Esophagus mucosa (tissue), 1 donor: ENCODE measurements around the gene RASIP1. TPM values are rescaled to one million over a fixed set of nuclear protein-coding genes. Genes with fewer than 3 reads are reported as not detected.

Source experiments
- ATAC-seq: fragments of 200-7000 bp; cut with Tn5 transposase; one replicate; pipeline ENCODE4 v1.9.1; 2020
- total RNA-seq: library from RNA; stranded (reverse); gene quantifications from one replicate; pipeline ENCODE4 v1.2.4, GENCODE V29; 2023
- donor health status: DM: yes; HTN: yes; CAD: no.

The RASIP1 gene
- total RNA-seq, 1 donor from 2014 or later: 7.3 TPM

DNA sequence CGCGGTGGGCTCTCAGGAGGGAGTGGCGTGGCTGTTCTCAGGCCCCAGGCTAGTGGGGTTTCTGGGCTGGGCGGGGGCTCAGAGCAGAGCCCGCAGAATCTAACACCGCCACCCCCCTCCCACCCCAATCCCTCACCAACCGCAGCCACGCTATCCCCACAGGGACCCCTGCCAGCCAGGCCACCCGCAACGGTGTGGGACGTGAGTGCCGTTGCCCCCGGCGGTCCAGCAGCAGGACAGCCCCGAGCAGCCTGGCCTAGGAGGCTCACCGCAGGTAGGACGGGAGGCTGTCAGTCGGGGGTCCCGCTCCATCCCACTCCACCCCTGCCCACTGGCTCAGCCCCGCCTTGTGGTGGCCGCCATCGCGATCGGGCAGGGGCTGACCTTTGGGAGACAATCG lies 67.4 kb downstream of the RASIP1 start, which contains the start of gene NTN5:
Gene NTN5, minus strand, starts transcription at position 24 of the 400 bp plus-strand sequence. CDS start 2,031 bp downstream, outside the sequence.
- no peak for ATAC-seq

DNA sequence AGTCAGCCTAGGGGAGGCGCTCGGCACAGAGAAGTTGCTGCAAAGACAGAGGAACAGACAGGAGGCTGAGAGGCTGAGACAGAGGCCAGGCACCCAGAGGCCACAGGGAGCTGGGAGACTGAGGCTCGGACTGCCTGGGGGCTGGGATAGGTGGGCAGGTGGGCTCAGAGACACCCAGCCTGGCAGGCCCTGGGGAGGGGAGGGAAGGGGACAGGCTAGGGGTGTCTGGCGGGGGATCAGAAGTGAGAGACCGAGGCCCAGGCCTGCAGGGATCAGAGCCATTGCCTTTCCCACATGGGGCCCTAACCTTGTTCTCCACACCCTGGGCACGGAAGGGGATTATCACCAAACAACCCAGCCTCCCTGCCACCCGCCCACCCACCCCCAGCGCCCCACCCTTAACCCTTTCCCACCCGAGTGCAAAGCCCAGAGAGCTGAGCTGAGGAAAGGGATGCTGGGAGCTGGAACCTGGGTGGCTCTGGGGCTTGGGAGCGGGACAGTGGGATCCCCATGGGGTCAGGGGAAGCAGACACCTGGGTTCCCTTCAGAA lies 68.9 kb downstream of the RASIP1 start:
- no peak for ATAC-seq

DNA sequence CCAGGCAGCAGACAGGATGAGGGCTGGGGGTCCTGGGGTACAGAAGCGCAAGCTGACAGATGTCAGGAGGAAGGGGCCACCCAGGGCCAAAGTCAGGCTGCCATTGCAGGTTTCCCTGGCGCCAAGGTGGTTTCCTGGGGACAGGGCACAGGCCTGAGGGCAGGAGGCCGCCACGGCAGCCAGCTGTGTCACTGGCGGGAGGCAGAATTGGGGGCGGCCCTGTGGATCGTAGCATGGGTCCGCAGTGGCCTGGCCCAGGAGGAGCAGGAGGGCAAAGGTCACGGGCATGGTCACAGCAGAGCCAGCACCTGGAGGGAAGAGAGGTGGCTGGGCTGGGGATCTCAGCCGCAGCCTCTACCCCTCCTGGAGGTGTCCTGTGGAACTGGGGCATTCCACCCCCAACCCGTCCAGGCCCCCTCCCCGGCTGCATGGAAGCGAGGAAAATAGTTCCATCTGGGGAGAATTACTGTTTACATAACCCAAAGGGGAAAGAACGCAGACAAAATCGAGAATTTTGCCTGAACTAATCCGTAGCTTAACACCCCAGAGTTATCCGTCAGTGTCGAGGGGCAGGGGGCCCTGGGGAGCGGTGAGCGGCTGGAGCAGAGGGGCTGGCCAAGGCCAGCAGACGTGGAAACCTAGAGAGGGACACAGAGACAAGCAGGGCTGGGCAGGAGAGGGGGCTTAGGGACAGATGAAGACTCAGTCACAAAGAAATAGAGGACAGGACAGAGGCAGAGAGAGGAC lies 69.5 kb downstream of the RASIP1 start:
- no peak for ATAC-seq

Other genes with a start within 250 kb of the RASIP1 start
- 4.9 TPM for gene LMTK3, start 228.8 kb downstream of the RASIP1 start, total RNA-seq
- gene SULT2B1, start 188.4 kb downstream of the RASIP1 start, total RNA-seq: 245 TPM
- gene SPACA4, start 133.9 kb downstream of the RASIP1 start, total RNA-seq: 0.64 TPM
- 6.5 TPM for gene FAM83E, start 125.5 kb downstream of the RASIP1 start, total RNA-seq
- gene RPL18, start 121.4 kb downstream of the RASIP1 start, total RNA-seq: 1,668 TPM
- 7.7 TPM for gene SPHK2, start 121.1 kb downstream of the RASIP1 start, total RNA-seq
- gene DBP, start 103.2 kb downstream of the RASIP1 start, total RNA-seq: 6.7 TPM
- 3.1 TPM for gene CA11, start 94.4 kb downstream of the RASIP1 start, total RNA-seq
- not detected for gene NTN5, start 67.6 kb downstream of the RASIP1 start, total RNA-seq
- 101 TPM for gene FUT2, start 44.6 kb downstream of the RASIP1 start, total RNA-seq
- gene MAMSTR, start 20.9 kb downstream of the RASIP1 start, total RNA-seq: 0.56 TPM
- 1.3 TPM for gene IZUMO1, start 6.3 kb upstream of the RASIP1 start, total RNA-seq
- 6.1 TPM for gene FUT1, start 12.0 kb upstream of the RASIP1 start, total RNA-seq
- not detected for gene FGF21, start 14.9 kb upstream of the RASIP1 start, total RNA-seq
- 31.0 TPM for gene BCAT2, start 70.4 kb upstream of the RASIP1 start, total RNA-seq
- 0.40 TPM for gene HSD17B14, start 95.9 kb upstream of the RASIP1 start, total RNA-seq
- gene PLEKHA4, start 128.0 kb upstream of the RASIP1 start, total RNA-seq: 8.1 TPM
- 30.0 TPM for gene PPP1R15A, start 131.8 kb upstream of the RASIP1 start, total RNA-seq
- 0.24 TPM for gene TULP2, start 158.1 kb upstream of the RASIP1 start, total RNA-seq
- gene NUCB1, start 159.7 kb upstream of the RASIP1 start, total RNA-seq: 104 TPM
- gene DHDH, start 193.1 kb upstream of the RASIP1 start, total RNA-seq: 1.2 TPM
- gene BAX, start 214.3 kb upstream of the RASIP1 start, total RNA-seq: 58.9 TPM
- gene FTL, start 224.7 kb upstream of the RASIP1 start, total RNA-seq: 417 TPM